Loucy (cell line): Measurements from ENCODE around the gene SMYD1.

Experiments used
- H2AFZ ChIP-seq: fragments of 200-600 bp; sonication (generic); 2 replicates; pipeline ENCODE4 v1.6.0; 2016; ENCODE audit warnings: antibody characterized with exemption, mild to moderate bottlenecking, low read length, moderate library complexity
- H3F3A ChIP-seq: fragments of 200-600 bp; 2 replicates; pipeline ENCODE4 v1.6.0; 2016; ENCODE audit warnings: antibody characterized with exemption, low read depth, mild to moderate bottlenecking
- H3K27me3 ChIP-seq: fragments of 200-600 bp; sonication (generic); 2 replicates; pipeline ENCODE4 v1.6.1; 2014; ENCODE audit warnings: low read length, mild to moderate bottlenecking; ENCODE audit not compliant: insufficient read depth, poor library complexity, severe bottlenecking
- H3K36me3 ChIP-seq: fragments of 200-600 bp; sonication (generic); 2 replicates; pipeline ENCODE4 v1.6.1; 2016; ENCODE audit warnings: low read length; ENCODE audit not compliant: insufficient read depth
- H3K4me1 ChIP-seq: fragments of 200-600 bp; sonication (generic); 2 replicates; pipeline ENCODE4 v1.5.1; 2014; ENCODE audit warnings: low read length, mild to moderate bottlenecking; ENCODE audit not compliant: insufficient read depth, poor library complexity, severe bottlenecking
- H3K4me2 ChIP-seq: fragments of 200-600 bp; sonication (generic); 2 replicates; pipeline ENCODE4 v1.6.0; 2014; ENCODE audit warnings: antibody characterized with exemption, low read length, low read depth, mild to moderate bottlenecking; ENCODE audit not compliant: poor library complexity, severe bottlenecking
- H3K4me3 ChIP-seq: fragments of 200-600 bp; sonication (generic); 2 replicates; pipeline ENCODE4 v1.5.1; 2014; ENCODE audit warnings: low read length, mild to moderate bottlenecking, mixed read lengths; ENCODE audit not compliant: poor library complexity, severe bottlenecking
- H3K79me2 ChIP-seq: fragments of 200-600 bp; sonication (generic); 2 replicates; pipeline ENCODE4 v1.6.1; 2014; ENCODE audit warnings: low read length; ENCODE audit not compliant: insufficient read depth
- H3K9ac ChIP-seq: fragments of 200-600 bp; sonication (generic); 2 replicates; pipeline ENCODE4 v1.6.0; 2014; ENCODE audit warnings: mild to moderate bottlenecking, low read depth, low read length, moderate library complexity; ENCODE audit not compliant: poor library complexity, severe bottlenecking
- H3K9me2 ChIP-seq: fragments of 200-600 bp; sonication (generic); replicated peaks from 2 replicates; pipeline ENCODE4 v1.6.1; 2016; ENCODE audit warnings: low read depth, low read length, mixed read lengths
- H3K9me3 ChIP-seq: fragments of 200-600 bp; sonication (generic); 2 replicates; pipeline ENCODE4 v1.6.1; 2014; ENCODE audit warnings: mild to moderate bottlenecking, antibody characterized with exemption, low read length, low read depth; ENCODE audit not compliant: insufficient read depth
- H4K20me1 ChIP-seq: fragments of 200-600 bp; sonication (generic); 2 replicates; pipeline ENCODE4 v1.6.0; 2014; ENCODE audit warnings: antibody characterized with exemption, low read length, mild to moderate bottlenecking; ENCODE audit not compliant: insufficient read depth, poor library complexity, severe bottlenecking
- EZH2phosphoT487 ChIP-seq: fragments of 200-600 bp; IDR thresholded peaks from 2 replicates; pipeline ENCODE4 v1.6.1; 2018; ENCODE audit warnings: antibody characterized with exemption, mild to moderate bottlenecking, moderate library complexity, borderline replicate concordance
- TF ChIP-seq, protein P1 (sequence below): fragments of 200-600 bp; sonication (generic); conservative IDR thresholded peaks from 2 replicates; pipeline ENCODE4 v1.5.1; 2014; ENCODE audit warnings: mild to moderate bottlenecking, antibody characterized with exemption, low read length

The SMYD1 gene

DNA sequence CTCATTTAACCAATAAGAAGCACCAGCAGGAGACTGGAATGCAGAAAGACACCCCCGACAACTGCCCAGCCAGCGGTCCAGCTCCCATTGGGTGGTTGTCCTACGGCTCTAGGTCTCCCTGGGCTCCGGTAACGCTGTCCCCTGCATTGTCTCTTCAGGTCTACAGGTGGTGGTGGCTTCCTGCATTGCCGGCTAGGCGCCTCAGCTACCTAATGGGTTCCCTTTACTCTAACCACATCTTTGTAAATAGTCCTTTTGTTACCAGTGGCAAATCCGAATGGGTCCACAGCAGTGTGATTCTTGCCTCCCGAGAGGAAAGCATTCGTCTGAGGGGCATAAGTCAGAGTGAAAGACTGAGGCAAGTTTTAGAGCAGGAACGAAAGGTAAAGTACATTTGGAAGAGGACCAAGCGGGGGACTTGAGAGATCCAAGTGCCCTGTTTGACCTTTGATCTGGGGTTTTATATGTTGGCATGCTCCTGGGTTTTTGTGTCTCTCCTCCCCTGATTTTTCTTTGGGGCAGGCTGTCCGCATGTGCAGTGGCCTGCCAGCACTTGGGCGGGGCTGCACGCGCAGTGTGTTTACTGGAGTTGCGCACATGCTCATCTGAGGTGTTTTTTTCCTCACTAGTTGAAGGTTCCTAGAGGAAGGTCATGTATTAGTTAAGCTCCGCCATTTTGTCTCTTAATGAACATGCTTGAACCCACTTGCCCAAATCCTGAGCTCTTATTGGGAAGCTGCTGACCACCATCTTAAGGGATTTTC, 49.2 kb downstream of the SMYD1 start:
- Histone ChIP-seq H3K9me3 (no peaks in the 10 kb centered on the region), H3K79me2 (no peaks in the 10 kb centered on the region), H3K4me1 (no peaks in the 10 kb centered on the region), H3K9ac (no peak overlapping the region), H3K4me2 (no peak overlapping the region), H3K4me3 (no peak overlapping the region), H3F3A (no peaks in the 10 kb centered on the region), H3K27me3 (no peaks in the 10 kb centered on the region), H3K36me3 (no peaks in the 10 kb centered on the region), H2AFZ (no peak overlapping the region), H4K20me1 (no peaks in the 10 kb centered on the region), H3K9me2 (no peaks in the 10 kb centered on the region)
- TF ChIP-seq, protein P1, sequence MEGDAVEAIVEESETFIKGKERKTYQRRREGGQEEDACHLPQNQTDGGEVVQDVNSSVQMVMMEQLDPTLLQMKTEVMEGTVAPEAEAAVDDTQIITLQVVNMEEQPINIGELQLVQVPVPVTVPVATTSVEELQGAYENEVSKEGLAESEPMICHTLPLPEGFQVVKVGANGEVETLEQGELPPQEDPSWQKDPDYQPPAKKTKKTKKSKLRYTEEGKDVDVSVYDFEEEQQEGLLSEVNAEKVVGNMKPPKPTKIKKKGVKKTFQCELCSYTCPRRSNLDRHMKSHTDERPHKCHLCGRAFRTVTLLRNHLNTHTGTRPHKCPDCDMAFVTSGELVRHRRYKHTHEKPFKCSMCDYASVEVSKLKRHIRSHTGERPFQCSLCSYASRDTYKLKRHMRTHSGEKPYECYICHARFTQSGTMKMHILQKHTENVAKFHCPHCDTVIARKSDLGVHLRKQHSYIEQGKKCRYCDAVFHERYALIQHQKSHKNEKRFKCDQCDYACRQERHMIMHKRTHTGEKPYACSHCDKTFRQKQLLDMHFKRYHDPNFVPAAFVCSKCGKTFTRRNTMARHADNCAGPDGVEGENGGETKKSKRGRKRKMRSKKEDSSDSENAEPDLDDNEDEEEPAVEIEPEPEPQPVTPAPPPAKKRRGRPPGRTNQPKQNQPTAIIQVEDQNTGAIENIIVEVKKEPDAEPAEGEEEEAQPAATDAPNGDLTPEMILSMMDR, result no peak
- no peak for TF ChIP-seq EZH2phosphoT487

DNA sequence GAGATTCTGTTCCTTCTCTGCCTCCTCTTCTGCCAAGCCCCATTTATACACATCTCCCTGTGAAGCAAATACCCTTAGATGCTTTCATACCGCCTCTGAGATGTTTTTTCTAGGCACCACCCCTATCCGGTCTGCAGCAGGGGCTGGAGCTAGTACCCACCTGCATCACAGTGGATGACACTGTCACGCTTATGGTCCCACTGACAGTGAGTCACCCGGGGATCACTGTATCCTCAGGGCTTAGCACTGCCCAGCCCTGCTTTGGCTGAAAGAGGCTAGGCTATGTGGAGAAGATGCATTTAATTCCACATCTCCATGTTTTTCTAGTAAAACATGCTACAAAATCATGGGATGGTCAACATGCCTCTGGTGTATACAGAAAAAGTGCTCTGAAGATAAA, 50.3 kb downstream of the SMYD1 start:
- H2AFZ ChIP-seq, result no peak overlapping the region
- H4K20me1 ChIP-seq, result no peaks in the 10 kb centered on the region
- H3K27me3 ChIP-seq, result no peaks in the 10 kb centered on the region
- H3K9me2 ChIP-seq, result no peaks in the 10 kb centered on the region
- TF ChIP-seq EZH2phosphoT487, result no peak
- TF ChIP-seq, protein P1, result no peak
- H3K79me2 ChIP-seq, result no peaks in the 10 kb centered on the region
- H3K9me3 ChIP-seq, result no peaks in the 10 kb centered on the region
- no peak overlapping the region for H3K9ac ChIP-seq
- H3K4me3 ChIP-seq, result no peak overlapping the region
- H3K4me2 ChIP-seq, result no peak overlapping the region
- no peaks in the 10 kb centered on the region for H3K36me3 ChIP-seq
- no peaks in the 10 kb centered on the region for H3F3A ChIP-seq
- H3K4me1 ChIP-seq, result no peaks in the 10 kb centered on the region

DNA sequence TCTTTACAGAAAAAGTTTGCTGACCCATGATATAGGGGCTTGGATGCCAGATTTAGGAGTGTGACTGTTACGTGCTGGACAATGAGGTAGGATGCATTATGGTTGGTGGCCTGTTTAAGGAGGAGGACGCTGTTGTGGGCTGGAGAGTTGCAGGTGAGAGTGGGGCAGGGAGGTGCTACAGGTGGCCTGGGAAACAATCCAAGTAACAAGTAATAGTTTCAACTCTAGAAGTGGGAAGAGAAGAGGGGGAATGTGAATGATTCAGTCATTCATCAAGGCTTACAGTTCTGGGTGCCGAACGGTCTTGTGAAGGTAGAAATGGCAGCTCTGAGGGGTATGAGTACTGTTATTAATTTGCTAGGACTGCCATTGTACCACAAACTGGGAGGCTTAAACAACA, 54.1 kb downstream of the SMYD1 start:
- no peak overlapping the region for H3K9ac ChIP-seq
- no peaks in the 10 kb centered on the region for H3K9me2 ChIP-seq
- TF ChIP-seq, protein P1, result no peak
- TF ChIP-seq EZH2phosphoT487, result no peak
- no peaks in the 10 kb centered on the region for H3K4me1 ChIP-seq
- H3K36me3 ChIP-seq, result no peaks in the 10 kb centered on the region
- H2AFZ ChIP-seq, result no peak overlapping the region
- H3K4me3 ChIP-seq, result no peak overlapping the region
- no peaks in the 10 kb centered on the region for H4K20me1 ChIP-seq
- no peak overlapping the region for H3K4me2 ChIP-seq
- H3K9me3 ChIP-seq, result no peaks in the 10 kb centered on the region
- no peaks in the 10 kb centered on the region for H3F3A ChIP-seq
- H3K79me2 ChIP-seq, result no peaks in the 10 kb centered on the region
- no peaks in the 10 kb centered on the region for H3K27me3 ChIP-seq
